ENCODE results near the gene LKAAEAR1.

Gene LKAAEAR1

GRCh38 chr20:64036346-64037198 is 47.6 kb downstream of the LKAAEAR1 start:
- Histone ChIP-seq H3K4me3 (ENCODE audit: low read length) (no peak overlapping the region), H3K9ac (ENCODE audit: low read length) (no peak overlapping the region), H3K4me1 (ENCODE audit: control insufficient read depth, insufficient read depth, low read length) (peaks cover 4% of the 10 kb centered on the region), H3K36me3 (ENCODE audit: control insufficient read depth, insufficient read depth, low read length) (peaks cover 16% of the 10 kb centered on the region), H3K27me3 (ENCODE audit: control insufficient read depth, insufficient read depth, low read length) (peaks cover 36% of the 10 kb centered on the region), H3K27ac (ENCODE audit: low read depth, low read length) (no peak overlapping the region)

- Histone ChIP-seq H3K27me3 (ENCODE audit: control insufficient read depth, insufficient read depth, low read length) (peaks cover 34% of the 10 kb centered on the region), H3K36me3 (ENCODE audit: control insufficient read depth, insufficient read depth, low read length) (peaks cover 18% of the 10 kb centered on the region), H3K4me1 (ENCODE audit: control insufficient read depth, insufficient read depth, low read length) (peaks cover 4% of the 10 kb centered on the region)
These were observed 48.3 kb downstream of the LKAAEAR1 start, which contains the start of gene C20orf204 for GRCh38 chr20:64035933-64036345. C20orf204 (plus strand) TSS chr20:64036182; CDS start chr20:64036324, 142 bp downstream.

GRCh38 chr20:64035066-64035932 is 48.9 kb downstream of the LKAAEAR1 start:
- Histone ChIP-seq H3K27me3 (ENCODE audit: control insufficient read depth, insufficient read depth, low read length) (peaks cover 29% of the 10 kb centered on the region), H3K9ac (ENCODE audit: low read length) (no peak overlapping the region), H3K36me3 (ENCODE audit: control insufficient read depth, insufficient read depth, low read length) (peaks cover 22% of the 10 kb centered on the region), H3K4me3 (ENCODE audit: low read length) (no peak overlapping the region), H3K4me1 (ENCODE audit: control insufficient read depth, insufficient read depth, low read length) (peaks cover 4% of the 10 kb centered on the region), H3K27ac (ENCODE audit: low read depth, low read length) (no peak overlapping the region)

More at GRCh38 chr20:64035933-64036345, 48.3 kb downstream of the LKAAEAR1 start, which contains the start of gene C20orf204:
- Histone ChIP-seq H3K4me3 (ENCODE audit: low read length) (no peak within 1 kb of the TSS), H3K9ac (ENCODE audit: low read length) (no peak within 1 kb of the TSS), H3K27ac (ENCODE audit: low read depth, low read length) (no peak within 1 kb of the TSS)

DNA sequence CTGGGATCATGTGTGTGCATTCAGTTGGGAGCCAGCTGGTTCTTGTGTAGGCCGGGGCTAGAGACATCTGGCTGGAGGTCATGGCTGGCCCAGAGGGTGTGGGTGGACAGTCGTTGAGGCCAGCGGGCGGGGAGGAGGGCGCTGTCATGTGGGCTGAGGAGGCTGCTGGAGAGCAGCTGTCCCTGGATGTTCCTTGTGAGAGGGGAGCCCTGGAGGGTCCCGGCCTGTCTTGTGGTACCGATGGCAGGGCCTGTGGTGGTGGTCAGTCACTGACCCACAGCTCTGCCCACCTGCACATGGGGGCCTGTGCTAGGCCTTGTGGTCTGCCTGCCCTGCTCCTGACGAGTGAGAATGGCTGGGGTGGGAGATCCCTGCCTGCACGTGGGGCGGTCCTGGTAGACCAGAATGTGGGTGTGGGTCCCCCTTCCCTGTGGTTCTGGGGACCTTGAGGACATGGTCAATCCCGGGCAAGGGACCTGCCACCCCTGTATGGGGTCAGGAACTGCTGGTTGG is 50.2 kb downstream of the LKAAEAR1 start:
- peaks cover 17% of the 10 kb centered on the region for H3K27me3 ChIP-seq (ENCODE audit: control insufficient read depth, insufficient read depth, low read length)
- H3K27ac ChIP-seq (ENCODE audit: low read depth, low read length): no peak overlapping the region
- no peak overlapping the region for H3K9ac ChIP-seq (ENCODE audit: low read length)
- H3K4me1 ChIP-seq (ENCODE audit: control insufficient read depth, insufficient read depth, low read length): no peaks in the 10 kb centered on the region
- H3K36me3 ChIP-seq (ENCODE audit: control insufficient read depth, insufficient read depth, low read length): peaks cover 34% of the 10 kb centered on the region
- H3K4me3 ChIP-seq (ENCODE audit: low read length): no peak overlapping the region
